H1 (cell line): ENCODE measurements around the gene UCHL1. TPM values are rescaled to one million over a fixed set of nuclear protein-coding genes. Genes with fewer than 3 reads are reported as not detected.

Source experiments
- CTCF ChIA-PET: fragments of 300-600 bp; sonication (Branson Sonifier 250); formaldehyde crosslinking; loops from one replicate; lab custom pipeline; 2021; ENCODE audit not compliant: partially characterized antibody; lab: Charles Lee
- POLR2A ChIA-PET: fragments of 300-600 bp; sonication (Branson Sonifier 250); formaldehyde crosslinking; loops from one replicate; lab custom pipeline; 2021; ENCODE audit warnings: inconsistent platforms; ENCODE audit not compliant: partially characterized antibody; lab: Charles Lee
- DNase-seq, 2 experiments: peaks; one replicate each; pipeline versions ENCODE4 v3.0.0 to v3.0.0-alpha.2; 2010 to 2022; ENCODE audit warnings: low spot score in 2 of 2, low read depth in 1 of 2, mixed read lengths in 1 of 2
- FAIRE-seq: peaks from 2 replicates; lab custom pipeline; 2011; peaks lifted over from hg19 to GRCh38; lab: Jason Lieb, UNC
- H2AFZ ChIP-seq: 2 replicates; pipeline ENCODE4 v1.8.1; 2012; ENCODE audit warnings: low read length, inconsistent platforms
- H2AK5ac ChIP-seq: 2 replicates; pipeline ENCODE4 v1.6.1; 2013; ENCODE audit warnings: low read depth, low read length
- H2BK120ac ChIP-seq: replicated peaks from 2 replicates; pipeline ENCODE3; 2013; ENCODE audit warnings: low read depth, low read length, inconsistent platforms
- H2BK12ac ChIP-seq: 2 replicates; pipeline ENCODE4 v1.6.1; 2013; ENCODE audit warnings: low read depth, low read length
- H2BK15ac ChIP-seq: 2 replicates; pipeline ENCODE4 v1.6.1; 2013; ENCODE audit warnings: low read length
- H2BK20ac ChIP-seq: 2 replicates; pipeline ENCODE4 v1.6.1; 2013; ENCODE audit warnings: low read length
- H2BK5ac ChIP-seq: 2 replicates; pipeline ENCODE4 v1.6.1; 2013; ENCODE audit warnings: low read depth, low read length
- H3K14ac ChIP-seq: 2 replicates; pipeline ENCODE4 v1.6.1; 2013; ENCODE audit warnings: inconsistent platforms; ENCODE audit not compliant: insufficient read length
- H3K18ac ChIP-seq: 2 replicates; pipeline ENCODE4 v1.6.1; 2013; ENCODE audit warnings: low read length; ENCODE audit errors: extremely low read depth
- H3K23ac ChIP-seq: 2 replicates; pipeline ENCODE4 v1.6.1; 2013; ENCODE audit warnings: inconsistent platforms; ENCODE audit not compliant: insufficient read length
- H3K23me2 ChIP-seq: 2 replicates; pipeline ENCODE4 v1.6.1; 2013; ENCODE audit warnings: low read depth, low read length
- H3K27ac ChIP-seq: 2 replicates; pipeline ENCODE4 v1.6.1; 2011; ENCODE audit warnings: low read depth, low read length, inconsistent platforms
- H3K27me3 ChIP-seq, 4 experiments: replicated peaks in 1 of 4; 1 replicate in 1 of 4; 2 replicates in 3 of 4; pipeline versions ENCODE4 v1.6.1 to v1.8.1; 2011 to 2013; ENCODE audit warnings: low read length in 3 of 4, mild to moderate bottlenecking in 3 of 4, inconsistent platforms in 2 of 4, mixed read lengths in 2 of 4, moderate library complexity in 1 of 4; ENCODE audit not compliant: control insufficient read depth in 3 of 4, insufficient read depth in 3 of 4; ENCODE audit errors: extremely low read depth in 1 of 4
- H3K36me3 ChIP-seq, 4 experiments: 2 replicates each; pipeline versions ENCODE4 v1.6.1 to v1.8.1; 2011 to 2013; ENCODE audit warnings: mild to moderate bottlenecking in 4 of 4, low read length in 3 of 4, moderate library complexity in 2 of 4, control low read depth in 1 of 4, inconsistent platforms in 1 of 4; ENCODE audit not compliant: insufficient read depth in 4 of 4, control insufficient read depth in 2 of 4
- H3K4ac ChIP-seq: replicated peaks from 2 replicates; pipeline ENCODE3; 2013; ENCODE audit warnings: low read length, low read depth, mixed read lengths, inconsistent platforms; ENCODE audit not compliant: insufficient read length
- H3K4me1 ChIP-seq, 4 experiments: replicated peaks in 1 of 4; 1 replicate in 1 of 4; 2 replicates in 3 of 4; pipeline versions ENCODE4 v1.6.1 to v1.8.1; 2011 to 2013; ENCODE audit warnings: low read length in 3 of 4, inconsistent platforms in 2 of 4, mixed read lengths in 1 of 4; ENCODE audit not compliant: insufficient read depth in 4 of 4, control insufficient read depth in 3 of 4
- H3K4me2 ChIP-seq, 2 experiments: 2 replicates each; pipeline versions ENCODE4 v1.6.1 to v1.8.1; 2011 to 2013; ENCODE audit warnings: low read depth in 2 of 2, low read length in 2 of 2, control low read depth in 1 of 2, inconsistent platforms in 1 of 2, mild to moderate bottlenecking in 1 of 2; ENCODE audit not compliant: insufficient read depth in 1 of 2
- H3K4me3 ChIP-seq, 4 experiments: fragments of 200-600, 300-600 bp in 1 of 4; sonication (generic), shearing (Covaris generic), sonication (Bioruptor Twin) in 1 of 4; 2 replicates each; pipeline versions ENCODE4 v1.5.1 to v1.8.1; 2011 to 2016; ENCODE audit warnings: low read length in 4 of 4, low read depth in 3 of 4, control low read depth in 2 of 4, inconsistent platforms in 2 of 4, mild to moderate bottlenecking in 2 of 4, mixed read lengths in 1 of 4, moderate library complexity in 1 of 4; ENCODE audit not compliant: insufficient read depth in 2 of 4; ENCODE audit errors: extremely low read depth in 1 of 4
- H3K56ac ChIP-seq: replicated peaks from 2 replicates; pipeline ENCODE3; 2013; ENCODE audit warnings: low read depth, mild to moderate bottlenecking, mixed read lengths, low read length, inconsistent platforms; ENCODE audit not compliant: insufficient read length
- H3K79me1 ChIP-seq: 2 replicates; pipeline ENCODE4 v1.6.1; 2013; ENCODE audit warnings: low read depth, low read length, control low read depth
- H3K79me2 ChIP-seq, 2 experiments: 2 replicates each; pipeline versions ENCODE4 v1.6.1 to v1.8.1; 2012 to 2013; ENCODE audit warnings: low read length in 2 of 2, mild to moderate bottlenecking in 2 of 2, inconsistent platforms in 1 of 2; ENCODE audit not compliant: insufficient read depth in 2 of 2, control insufficient read depth in 1 of 2
- H3K9ac ChIP-seq, 4 experiments: replicated peaks in 1 of 4; 1 replicate in 1 of 4; 2 replicates in 3 of 4; pipeline versions ENCODE4 v1.6.1 to v1.8.1; 2011 to 2013; ENCODE audit warnings: low read depth in 3 of 4, low read length in 3 of 4, control low read depth in 2 of 4, mild to moderate bottlenecking in 2 of 4, moderate library complexity in 2 of 4, inconsistent platforms in 1 of 4; ENCODE audit errors: extremely low read depth in 1 of 4
- H3K9me3 ChIP-seq, 2 experiments: 2 replicates each; pipeline versions ENCODE4 v1.6.1 to v1.8.1; 2012 to 2013; ENCODE audit warnings: mild to moderate bottlenecking in 2 of 2, moderate library complexity in 2 of 2, control low read depth in 1 of 2, inconsistent platforms in 1 of 2, low read depth in 1 of 2, low read length in 1 of 2, mixed read lengths in 1 of 2; ENCODE audit not compliant: insufficient read depth in 2 of 2
- H4K20me1 ChIP-seq, 2 experiments: replicated peaks in 1 of 2; 2 replicates each; pipeline versions ENCODE3 to v1.8.1; 2011 to 2013; ENCODE audit warnings: inconsistent platforms in 2 of 2, low read length in 2 of 2, mild to moderate bottlenecking in 1 of 2; ENCODE audit not compliant: insufficient read depth in 2 of 2, control insufficient read depth in 1 of 2
- H4K5ac ChIP-seq: 2 replicates; pipeline ENCODE4 v1.6.1; 2013; ENCODE audit warnings: low read length, low read depth, mixed read lengths, inconsistent platforms; ENCODE audit not compliant: insufficient read length
- H4K8ac ChIP-seq: 2 replicates; pipeline ENCODE4 v1.8.0; 2013; ENCODE audit warnings: mild to moderate bottlenecking, moderate library complexity, low read length, inconsistent platforms; ENCODE audit not compliant: insufficient read depth; ENCODE audit errors: extremely low read depth
- H4K91ac ChIP-seq: replicated peaks from 2 replicates; pipeline ENCODE3; 2013; ENCODE audit warnings: low read length, mixed read lengths, inconsistent platforms; ENCODE audit not compliant: insufficient read length
- EZH2 ChIP-seq: fragments of 200-600 bp; sonication (generic); IDR thresholded peaks from 2 replicates; pipeline ENCODE4 v1.7.1; 2012; ENCODE audit warnings: low read depth, mild to moderate bottlenecking, moderate library complexity, low read length, inconsistent platforms; ENCODE audit not compliant: severe bottlenecking
- FOSL1 ChIP-seq: IDR thresholded peaks from 2 replicates; pipeline ENCODE4 v1.6.1; 2011; ENCODE audit warnings: mild to moderate bottlenecking, low read depth, low read length, moderate library complexity; ENCODE audit not compliant: insufficient read depth
- MAFK ChIP-seq: IDR thresholded peaks from 2 replicates; pipeline ENCODE4 v1.6.1; 2012; ENCODE audit warnings: low read depth, mild to moderate bottlenecking, improper control_type of control experiment, low read length
- SIRT6 ChIP-seq: IDR thresholded peaks from one replicate; pipeline ENCODE4 v1.7.1; 2012; ENCODE audit warnings: low read length, inconsistent platforms
- SIX5 ChIP-seq: IDR thresholded peaks from 2 replicates; pipeline ENCODE4 v1.6.1; 2011; ENCODE audit warnings: mild to moderate bottlenecking, low read depth, low read length
- TAF1 ChIP-seq: IDR thresholded peaks from 2 replicates; pipeline ENCODE4 v1.6.1; 2011; ENCODE audit warnings: mild to moderate bottlenecking, low read depth, low read length
- WGBS, 2 experiments: shearing (Covaris generic) in 1 of 2; methylation state at CpG; one replicate each; pipeline versions ENCODE4 v1.1.6 to v1.1.7; 2013 to 2015; ENCODE audit warnings: low lambda C conversion rate in 2 of 2, mixed read lengths in 2 of 2, inconsistent platforms in 1 of 2, low coverage in 1 of 2, missing lambda C conversion rate in 1 of 2; ENCODE audit not compliant: insufficient replicate concordance in 2 of 2, insufficient coverage in 1 of 2, insufficient read length in 1 of 2; ENCODE audit errors: extremely low coverage in 1 of 2, missing lambda C conversion rate in 1 of 2; 5-methylcytosine and 5-hydroxymethylcytosine counted together
- polyA plus RNA-seq, 7 experiments: library from polyadenylated mRNA; depleted of rRNA in 3 of 7; stranded (reverse) in 5 of 7; unstranded in 2 of 7; fragments of >200 nt in 5 of 7; fragments of 200-250 nt in 2 of 7; gene quantifications; 1 replicate in 5 of 7; 2 replicates in 1 of 7; 4 replicates in 1 of 7; pipeline versions ENCODE4 v1.2.1 to v1.2.3, GENCODE V29; 2011 to 2013; ENCODE audit warnings: missing spikeins in 2 of 7, mixed read lengths in 2 of 7
- total RNA-seq: library from RNA; stranded (reverse); fragmentation: NEBNext Ultra II Directional; extraction: Animal tissue kit (Norgen Biotek cat#: 25700); gene quantifications from 2 replicates; pipeline ENCODE4 v1.2.1, GENCODE V29; 2021

The UCHL1 gene
- total and polyA plus RNA-seq, 2 of the 8 experiments (the other 6 are each of a cell fraction or from before 2014, with no cell fraction given), result 781 to 1,717 TPM

GRCh38 chr4:41236032-41236431 is 20.7 kb upstream of the UCHL1 start:
- no peak overlapping the region for H2AK5ac ChIP-seq
- H2BK12ac ChIP-seq, result no peak overlapping the region
- peak in 1 of 2 experiments; percentile 20 for DNase-seq
- no peak overlapping the region for H2AFZ ChIP-seq
- no peak overlapping the region for H2BK15ac ChIP-seq
- CTCF ChIA-PET, result interaction anchor here (0.9 kb wide), 1 partner anchor 260 kb away, joined by 3 read pairs; no protein-coding TSS in a partner anchor
- no peak overlapping the region for H3K14ac ChIP-seq
- H4K5ac ChIP-seq, result no peak overlapping the region
- H3K4me1 ChIP-seq, result no peaks in the 10 kb centered on the region
- no peak overlapping the region for H3K9ac ChIP-seq
- no peaks in the 10 kb centered on the region for H3K9me3 ChIP-seq
- H3K79me1 ChIP-seq, result no peaks in the 10 kb centered on the region
- H3K4me3 ChIP-seq, result no peak overlapping the region
- no peaks in the 10 kb centered on the region for H4K20me1 ChIP-seq
- H3K27me3 ChIP-seq, result no peaks in the 10 kb centered on the region
- FAIRE-seq, result no peak
- no peak overlapping the region for H3K4me2 ChIP-seq
- H3K79me2 ChIP-seq, result no peaks in the 10 kb centered on the region
- no peak overlapping the region for H3K27ac ChIP-seq
- WGBS, 2 experiments, result 100% methylated on average over 1 of the region's 1 CpG; no CpG with 5 or more reads in 1 of the 2 experiments
- H3K23me2 ChIP-seq, result 0 out of 2 replicates have a peak, but pooled peaks cover 2% of the 10 kb centered on the region
- H2BK120ac ChIP-seq, result no peak overlapping the region
- H3K18ac ChIP-seq, result no peak overlapping the region
- no peak overlapping the region for H2BK5ac ChIP-seq
- H3K23ac ChIP-seq, result no peak overlapping the region
- POLR2A ChIA-PET, result no interaction called here
- TF ChIP-seq MAFK (no peak), SIRT6 (no peak), EZH2 (no peak), TAF1 (no peak), SIX5 (no peak), FOSL1 (no peak)
- TF ChIP-seq, all 59 proteins: peak for 0
- no peak overlapping the region for H2BK20ac ChIP-seq
- no peak overlapping the region for H4K91ac ChIP-seq
- H4K8ac ChIP-seq, result no peak overlapping the region
- no peak overlapping the region for H3K56ac ChIP-seq
- H3K36me3 ChIP-seq, result no peaks in the 10 kb centered on the region
- no peak overlapping the region for H3K4ac ChIP-seq
